GM21381 (cell line): ENCODE measurements around the gene ATAD2B.
"Not testable (repeated sequence)": the region's sequence is repeated elsewhere in the genome, so short reads cannot be mapped to it uniquely, and the experiment has no call there.

ENCODE experiments used
- ATAC-seq: cut with Tn5 transposase; IDR thresholded peaks from one replicate; pipeline ENCODE4 v1.9.1; 2021; ENCODE audit warnings: mild to moderate bottlenecking, moderate library complexity; ENCODE audit not compliant: unreplicated experiment

ATAD2B gene

GRCh38 chr2:23753291-23754010 is 173.5 kb downstream of the ATAD2B start:
- no peak for ATAC-seq

- ATAC-seq = no peak
Measured at GRCh38 chr2:23751747-23752265, 175.1 kb downstream of the ATAD2B start.

GRCh38 chr2:23746141-23746863 is 180.6 kb downstream of the ATAD2B start:
- ATAC-seq = peak; percentile 42

GRCh38 chr2:23745726-23746105 is 181.2 kb downstream of the ATAD2B start:
- ATAC-seq = peak; percentile 59

- peak; percentile 37 for ATAC-seq
Measured at GRCh38 chr2:23745068-23745725, 181.7 kb downstream of the ATAD2B start.

- not testable (repeated sequence) for ATAC-seq
Measured at GRCh38 chr2:23736783-23737182, 190.1 kb downstream of the ATAD2B start.

GRCh38 chr2:23734416-23734815 is 192.5 kb downstream of the ATAD2B start:
- no peak for ATAC-seq

- not testable (repeated sequence) for ATAC-seq
Measured at GRCh38 chr2:23723029-23723428, 203.9 kb downstream of the ATAD2B start.

- no peak for ATAC-seq
Measured at GRCh38 chr2:23722255-23722654, 204.7 kb downstream of the ATAD2B start.

- no peak for ATAC-seq
Measured at GRCh38 chr2:23721454-23721826, 205.5 kb downstream of the ATAD2B start.

- no peak for ATAC-seq
Measured at GRCh38 chr2:23720705-23721453, 206.0 kb downstream of the ATAD2B start.

GRCh38 chr2:23719716-23720115 is 207.2 kb downstream of the ATAD2B start:
- ATAC-seq = no peak

- ATAC-seq = no peak
Measured at GRCh38 chr2:23718931-23719700, 207.8 kb downstream of the ATAD2B start.

- ATAC-seq = no peak
Measured at GRCh38 chr2:23713351-23713750, 213.6 kb downstream of the ATAD2B start.

- no peak for ATAC-seq
Measured at GRCh38 chr2:23712756-23713151, 214.2 kb downstream of the ATAD2B start.

GRCh38 chr2:23711979-23712755 is 214.8 kb downstream of the ATAD2B start:
- no peak for ATAC-seq

GRCh38 chr2:23709311-23709710 is 217.6 kb downstream of the ATAD2B start:
- no peak for ATAC-seq

GRCh38 chr2:23708771-23709170 is 218.2 kb downstream of the ATAD2B start:
- no peak for ATAC-seq

GRCh38 chr2:23707096-23707495 is 219.8 kb downstream of the ATAD2B start:
- no peak for ATAC-seq
